A172 (cell line): ENCODE data around the gene CNKSR2. TPM values are rescaled to one million over a fixed set of nuclear protein-coding genes. Genes with fewer than 3 reads are reported as not detected.
A peak's percentile ranks its signal among the peaks of the same experiment; 100 is the strongest.

Experiments
- DNase-seq: peaks from one replicate; pipeline ENCODE4 v3.0.0-alpha.2; 2015; ENCODE audit warnings: low spot score
- total RNA-seq: library from RNA; depleted of rRNA; stranded (reverse); fragments of >200 nt; shearing (Covaris generic); gene quantifications from 2 replicates; pipeline ENCODE4 v1.2.3, GENCODE V29; 2014

Gene CNKSR2
- total RNA-seq, 1 experiment from 2014 or later = not detected

GRCh38 chrX:21610168-21610567, 235.9 kb downstream of the CNKSR2 start:
- DNase-seq = no peak

GRCh38 chrX:21612154-21612553, 237.9 kb downstream of the CNKSR2 start:
- no peak for DNase-seq

- DNase-seq = no peak
These were observed 242.2 kb downstream of the CNKSR2 start for GRCh38 chrX:21616386-21616785.

- DNase-seq = no peak
These were observed 246.0 kb downstream of the CNKSR2 start for GRCh38 chrX:21620234-21620633.

- DNase-seq = no peak
These were observed 249.7 kb downstream of the CNKSR2 start for GRCh38 chrX:21623778-21624501.

GRCh38 chrX:21632027-21632426, 257.8 kb downstream of the CNKSR2 start:
- no peak for DNase-seq

- no peak for DNase-seq
These were observed 264.1 kb downstream of the CNKSR2 start for GRCh38 chrX:21638311-21638710.

- no peak for DNase-seq
These were observed 265.6 kb downstream of the CNKSR2 start for GRCh38 chrX:21639775-21640174.

GRCh38 chrX:21645431-21645830, 271.2 kb downstream of the CNKSR2 start:
- no peak for DNase-seq

- no peak for DNase-seq
These were observed 271.7 kb downstream of the CNKSR2 start for GRCh38 chrX:21645886-21646285.

GRCh38 chrX:21655901-21656586, 281.8 kb downstream of the CNKSR2 start:
- DNase-seq = no peak

- DNase-seq = no peak
These were observed 282.5 kb downstream of the CNKSR2 start for GRCh38 chrX:21656587-21657317.

- DNase-seq = no peak
These were observed 283.3 kb downstream of the CNKSR2 start for GRCh38 chrX:21657318-21658151.

GRCh38 chrX:21658152-21658737, 284.0 kb downstream of the CNKSR2 start, which contains the start of gene KLHL34:
TSS of gene KLHL34 (minus strand) at chrX:21658330. CDS start at chrX:21657788, 542 bp downstream.
- no peak for DNase-seq

- DNase-seq = no peak
These were observed 284.5 kb downstream of the CNKSR2 start for GRCh38 chrX:21658746-21659145.

- no peak for DNase-seq
These were observed 285.1 kb downstream of the CNKSR2 start for GRCh38 chrX:21659320-21659719.

GRCh38 chrX:21660156-21660555, 285.9 kb downstream of the CNKSR2 start:
- no peak for DNase-seq

GRCh38 chrX:21661316-21661715, 287.1 kb downstream of the CNKSR2 start:
- no peak for DNase-seq

- no peak for DNase-seq
These were observed 288.5 kb downstream of the CNKSR2 start for GRCh38 chrX:21662761-21663160.

GRCh38 chrX:21666252-21666651, 292.0 kb downstream of the CNKSR2 start:
- no peak for DNase-seq

GRCh38 chrX:21666679-21667078, 292.5 kb downstream of the CNKSR2 start:
- DNase-seq = peak; percentile 46
